HL-60 (cell line): Measurements from ENCODE around the gene ST6GALNAC3.

ENCODE experiments used
- CTCF ChIP-seq: IDR thresholded peaks from one replicate; pipeline ENCODE4 v1.5.1; 2011; ENCODE audit warnings: low read length, control low read depth, inconsistent platforms; ENCODE audit not compliant: insufficient read depth
- GABPA ChIP-seq: IDR thresholded peaks from 2 replicates; pipeline ENCODE4 v1.6.1; 2012; ENCODE audit warnings: low read depth
- REST ChIP-seq: IDR thresholded peaks from 2 replicates; pipeline ENCODE4 v1.6.1; 2012; ENCODE audit warnings: low read depth; ENCODE audit not compliant: insufficient replicate concordance
- SPI1 ChIP-seq: IDR thresholded peaks from 2 replicates; pipeline ENCODE4 v1.6.1; 2012; ENCODE audit warnings: low read depth, mild to moderate bottlenecking, borderline replicate concordance

GRCh38 chr1:76679534-76680152, 605.1 kb downstream of the ST6GALNAC3 start:
- TF ChIP-seq CTCF (no peak), SPI1 (no peak), REST (no peak), GABPA (no peak)
